Transverse colon (tissue), 4 donors: ENCODE measurements around the gene DNAAF5.

Source experiments
- CTCF ChIP-seq, 5 experiments: fragments of 200-600 bp in 3 of 5; fragments of 450-650 bp in 2 of 5; sonication (generic) in 3 of 5; IDR thresholded peaks; 1 replicate in 2 of 5; 2 replicates in 3 of 5; pipeline ENCODE4 v1.5.1; 2016 to 2017; ENCODE audit warnings: antibody characterized with exemption in 5 of 5, inconsistent platforms in 3 of 5, mild to moderate bottlenecking in 2 of 5, moderate library complexity in 1 of 5
- EP300 ChIP-seq: sonication (generic); formaldehyde crosslinking; IDR thresholded peaks from one replicate; pipeline ENCODE4 v1.6.1; 2017; ENCODE audit warnings: antibody characterized with exemption, low read depth
- POLR2A ChIP-seq: fragments of 450-650 bp; IDR thresholded peaks from one replicate; pipeline ENCODE4 v1.6.1; 2016; ENCODE audit warnings: antibody characterized with exemption, mild to moderate bottlenecking, moderate library complexity
- POLR2AphosphoS5 ChIP-seq, 3 donors: sonication (generic); formaldehyde crosslinking; IDR thresholded peaks; one replicate each; pipeline ENCODE4 v1.6.1; 2016; ENCODE audit warnings: antibody characterized with exemption in 3 of 3

GRCh38 chr7:780081-780480 is 53.6 kb downstream of the DNAAF5 start:
- TF ChIP-seq CTCF (IDR thresholded peaks at IDR 0.05) (no peak), POLR2A (no peak), EP300 (no peak), POLR2AphosphoS5 (IDR thresholded peaks at IDR 0.05) (no peak)
